8988T (cell line): ENCODE data around the gene RAD54L.
"Not testable (repeated sequence)": the region's sequence is repeated elsewhere in the genome, so short reads cannot be mapped to it uniquely, and the experiment has no call there.

ENCODE experiments used
- DNase-seq: peaks from one replicate; pipeline ENCODE4 v3.0.0; 2011

Gene RAD54L

GRCh38 chr1:46288485-46289133 is 41.0 kb downstream of the RAD54L start:
- no peak for DNase-seq

- DNase-seq = no peak
Measured at GRCh38 chr1:46289134-46289494, 41.6 kb downstream of the RAD54L start.

- DNase-seq = no peak
Measured at GRCh38 chr1:46289976-46290375, 42.4 kb downstream of the RAD54L start.

GRCh38 chr1:46295306-46295705 is 47.7 kb downstream of the RAD54L start:
- no peak for DNase-seq

GRCh38 chr1:46298387-46298786 is 50.8 kb downstream of the RAD54L start:
- DNase-seq = no peak

- DNase-seq = no peak
Measured at GRCh38 chr1:46300673-46301405, 53.3 kb downstream of the RAD54L start.

- no peak for DNase-seq
Measured at GRCh38 chr1:46301406-46301807, 53.8 kb downstream of the RAD54L start.

GRCh38 chr1:46301808-46302640 is 54.5 kb downstream of the RAD54L start:
- DNase-seq = no peak

GRCh38 chr1:46302641-46303037 is 55.1 kb downstream of the RAD54L start:
- DNase-seq = no peak

GRCh38 chr1:46303038-46303871 is 55.7 kb downstream of the RAD54L start, which contains the start of the genes LRRC41 and UQCRH:
Gene LRRC41, minus strand, starts transcription at chr1:46303616. Its CDS starts 294 bp downstream, at chr1:46303322.
Gene UQCRH, plus strand, starts transcription at chr1:46303698. Its CDS starts 69 bp downstream, at chr1:46303767.
- peak; percentile 72 for DNase-seq

GRCh38 chr1:46303872-46304326 is 56.3 kb downstream of the RAD54L start:
- no peak for DNase-seq

GRCh38 chr1:46306159-46306530 is 58.6 kb downstream of the RAD54L start:
- DNase-seq = no peak

- no peak for DNase-seq
Measured at GRCh38 chr1:46309401-46310159, 62.0 kb downstream of the RAD54L start.

GRCh38 chr1:46310321-46310720 is 62.8 kb downstream of the RAD54L start:
- DNase-seq = no peak

GRCh38 chr1:46315669-46316403 is 68.3 kb downstream of the RAD54L start:
- no peak for DNase-seq

GRCh38 chr1:46317323-46317722 is 69.8 kb downstream of the RAD54L start:
- DNase-seq = no peak

GRCh38 chr1:46319301-46319700 is 71.7 kb downstream of the RAD54L start:
- DNase-seq = not testable (repeated sequence)

- DNase-seq = not testable (repeated sequence)
Measured at GRCh38 chr1:46319960-46320914, 72.7 kb downstream of the RAD54L start.

- not testable (repeated sequence) for DNase-seq
Measured at GRCh38 chr1:46322191-46322590, 74.6 kb downstream of the RAD54L start.
